Fibroblast of lung (primary cell): ENCODE measurements around the gene TMEM63B. TPM values are rescaled to one million over a fixed set of nuclear protein-coding genes. Genes with fewer than 3 reads are reported as not detected.
A peak's percentile ranks its signal among the peaks of the same experiment; 100 is the strongest.

Source experiments
- DNase-seq, 2 donors: peaks; one replicate each; pipeline versions ENCODE4 v3.0.0 to v3.0.0-alpha.2; 2010; ENCODE audit warnings: low read depth in 2 of 2
- H2AFZ ChIP-seq: 2 replicates; pipeline ENCODE4 v1.5.1; 2012; ENCODE audit warnings: low read length, control low read depth, inconsistent platforms
- H3K27ac ChIP-seq: 2 replicates; pipeline ENCODE4 v1.5.1; 2011; ENCODE audit warnings: low read length, control low read depth; ENCODE audit not compliant: insufficient read depth
- H3K27me3 ChIP-seq: 2 replicates; pipeline ENCODE4 v1.5.1; 2011; ENCODE audit warnings: mild to moderate bottlenecking, low read length; ENCODE audit not compliant: control insufficient read depth, insufficient read depth
- H3K36me3 ChIP-seq: 2 replicates; pipeline ENCODE4 v1.5.1; 2011; ENCODE audit warnings: low read length; ENCODE audit not compliant: control insufficient read depth, insufficient read depth
- H3K4me1 ChIP-seq: 2 replicates; pipeline ENCODE4 v1.5.1; 2011; ENCODE audit warnings: low read length; ENCODE audit not compliant: control insufficient read depth, insufficient read depth; ENCODE audit errors: extremely low read depth
- H3K4me2 ChIP-seq: 2 replicates; pipeline ENCODE4 v1.5.1; 2011; ENCODE audit warnings: low read length, control low read depth; ENCODE audit not compliant: insufficient read depth; ENCODE audit errors: extremely low read depth
- H3K4me3 ChIP-seq, 4 experiments: fragments of 200-600 bp in 1 of 4; sonication (generic) in 1 of 4; replicated peaks in 1 of 4; 2 replicates each; pipeline ENCODE4 v1.5.1; 2011 to 2016; ENCODE audit warnings: low read length in 4 of 4, low read depth in 3 of 4, mild to moderate bottlenecking in 3 of 4, control low read depth in 2 of 4, inconsistent platforms in 1 of 4, mixed read lengths in 1 of 4; ENCODE audit not compliant: insufficient read depth in 1 of 4; ENCODE audit errors: control extremely low read depth in 1 of 4
- H3K79me2 ChIP-seq: 2 replicates; pipeline ENCODE4 v1.5.1; 2012; ENCODE audit warnings: mild to moderate bottlenecking, low read length, inconsistent platforms; ENCODE audit not compliant: control insufficient read depth, insufficient read depth
- H3K9ac ChIP-seq: 2 replicates; pipeline ENCODE4 v1.5.1; 2011; ENCODE audit warnings: mild to moderate bottlenecking, low read length, control low read depth; ENCODE audit not compliant: insufficient read depth
- H3K9me3 ChIP-seq: 2 replicates; pipeline ENCODE4 v1.5.1; 2012; ENCODE audit warnings: low read depth, low read length; ENCODE audit not compliant: control insufficient read depth, insufficient read depth
- H4K20me1 ChIP-seq: 2 replicates; pipeline ENCODE4 v1.5.1; 2011; ENCODE audit warnings: low read length; ENCODE audit not compliant: control insufficient read depth, insufficient read depth; ENCODE audit errors: extremely low read depth
- EZH2 ChIP-seq: IDR thresholded peaks from 2 replicates; pipeline ENCODE4 v1.5.1; 2012; ENCODE audit warnings: low read length, control low read depth, mild to moderate bottlenecking; ENCODE audit errors: missing control alignments
- polyA plus RNA-seq, 2 donors: library from polyadenylated mRNA; depleted of rRNA in 1 of 2; stranded (reverse) in 1 of 2; unstranded in 1 of 2; fragments of >200 nt; gene quantifications; 2 replicates each; pipeline ENCODE4 v1.2.1, GENCODE V29; 2011 to 2012; ENCODE audit warnings: missing spikeins in 1 of 2
- total RNA-seq: library from RNA; depleted of rRNA; stranded (reverse); fragments of >200 nt; gene quantifications from 2 replicates; pipeline ENCODE4 v1.2.1, GENCODE V29; 2014
- TF ChIP-seq, protein P1 (sequence below), 2 donors: IDR thresholded peaks in 1 of 2; conservative IDR thresholded peaks in 1 of 2; 1 replicate in 1 of 2; 2 replicates in 1 of 2; pipeline ENCODE4 v1.5.1; 2011 to 2012; ENCODE audit warnings: low read length in 2 of 2, control low read depth in 1 of 2, inconsistent platforms in 1 of 2, low read depth in 1 of 2, mild to moderate bottlenecking in 1 of 2

TMEM63B gene
- total and polyA plus RNA-seq, 2 donors (not counting 1 experiment from before 2014, with no cell fraction given), result 32.2 to 42.1 TPM

DNA sequence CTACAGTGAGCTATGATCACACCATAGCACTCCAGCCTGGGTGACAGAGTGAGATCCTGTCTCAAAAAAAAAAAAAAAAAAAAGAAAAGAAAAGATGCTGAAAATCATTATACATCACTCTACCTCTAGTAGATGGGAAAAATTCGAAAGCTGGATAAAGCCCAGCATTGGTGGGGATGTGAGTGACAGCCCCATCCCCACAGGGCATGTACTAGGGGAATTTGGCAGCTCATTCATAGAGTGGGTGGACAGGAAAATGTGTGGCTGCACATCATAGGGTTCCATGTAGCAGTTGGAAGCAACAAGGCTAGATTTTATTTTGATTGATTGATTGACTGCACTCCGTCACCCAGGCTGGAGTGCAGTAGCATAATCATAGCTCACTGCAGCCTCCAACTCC, 42.1 kb upstream of the TMEM63B start:
- H3K9ac ChIP-seq, result no peak overlapping the region
- no peak overlapping the region for H3K4me3 ChIP-seq
- no peaks in the 10 kb centered on the region for H3K4me1 ChIP-seq
- no peak overlapping the region for H3K4me2 ChIP-seq
- H3K36me3 ChIP-seq, result no peaks in the 10 kb centered on the region
- no peaks in the 10 kb centered on the region for H3K79me2 ChIP-seq
- H3K27me3 ChIP-seq, result no peaks in the 10 kb centered on the region
- DNase-seq, result no peak
- no peak overlapping the region for H2AFZ ChIP-seq
- H4K20me1 ChIP-seq, result no peaks in the 10 kb centered on the region
- H3K27ac ChIP-seq, result no peak overlapping the region
- no peaks in the 10 kb centered on the region for H3K9me3 ChIP-seq
- TF ChIP-seq, protein P1, sequence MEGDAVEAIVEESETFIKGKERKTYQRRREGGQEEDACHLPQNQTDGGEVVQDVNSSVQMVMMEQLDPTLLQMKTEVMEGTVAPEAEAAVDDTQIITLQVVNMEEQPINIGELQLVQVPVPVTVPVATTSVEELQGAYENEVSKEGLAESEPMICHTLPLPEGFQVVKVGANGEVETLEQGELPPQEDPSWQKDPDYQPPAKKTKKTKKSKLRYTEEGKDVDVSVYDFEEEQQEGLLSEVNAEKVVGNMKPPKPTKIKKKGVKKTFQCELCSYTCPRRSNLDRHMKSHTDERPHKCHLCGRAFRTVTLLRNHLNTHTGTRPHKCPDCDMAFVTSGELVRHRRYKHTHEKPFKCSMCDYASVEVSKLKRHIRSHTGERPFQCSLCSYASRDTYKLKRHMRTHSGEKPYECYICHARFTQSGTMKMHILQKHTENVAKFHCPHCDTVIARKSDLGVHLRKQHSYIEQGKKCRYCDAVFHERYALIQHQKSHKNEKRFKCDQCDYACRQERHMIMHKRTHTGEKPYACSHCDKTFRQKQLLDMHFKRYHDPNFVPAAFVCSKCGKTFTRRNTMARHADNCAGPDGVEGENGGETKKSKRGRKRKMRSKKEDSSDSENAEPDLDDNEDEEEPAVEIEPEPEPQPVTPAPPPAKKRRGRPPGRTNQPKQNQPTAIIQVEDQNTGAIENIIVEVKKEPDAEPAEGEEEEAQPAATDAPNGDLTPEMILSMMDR (conservative IDR thresholded peaks at IDR 0.05 in 1 of 2, IDR thresholded peaks at IDR 0.05 in 1 of 2; ENCODE audit: low read depth in 1 of 2, low read length in 2 of 2), result no peak
- no peak for TF ChIP-seq EZH2

DNA sequence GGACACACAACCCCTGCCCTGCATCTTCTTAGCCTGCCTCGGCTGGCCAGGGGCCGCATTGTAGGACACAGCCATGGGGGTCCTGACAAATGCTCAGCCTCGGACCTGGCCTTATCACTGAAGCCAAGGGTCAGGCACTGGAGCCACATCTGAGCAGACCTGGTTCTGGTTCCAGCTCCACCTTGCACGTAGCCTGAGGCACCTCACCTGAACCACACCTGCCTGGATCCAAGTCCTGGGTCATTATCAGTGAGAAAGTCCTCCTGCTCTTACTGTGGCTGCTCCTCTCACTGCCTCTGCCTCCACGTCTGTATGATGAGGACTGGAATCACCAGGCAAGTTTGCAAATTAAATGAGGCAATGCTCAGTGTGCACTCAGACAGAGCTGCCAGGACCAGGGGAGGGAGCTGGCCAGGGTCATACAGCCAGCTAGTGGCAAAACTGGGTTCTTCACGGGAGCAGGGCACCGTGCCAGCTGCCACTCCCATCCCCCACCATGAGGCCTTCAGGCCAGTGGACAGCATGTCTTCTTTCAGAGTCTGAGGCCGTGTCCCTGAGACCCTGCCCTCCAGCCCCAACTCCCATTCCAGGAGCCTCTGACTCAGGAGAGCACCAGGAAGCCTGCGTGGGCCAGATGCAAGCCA, 40.3 kb upstream of the TMEM63B start:
- H3K79me2 ChIP-seq, result no peaks in the 10 kb centered on the region
- no peak overlapping the region for H2AFZ ChIP-seq
- H3K4me3 ChIP-seq, result no peak overlapping the region
- H3K9me3 ChIP-seq, result no peaks in the 10 kb centered on the region
- no peaks in the 10 kb centered on the region for H3K4me1 ChIP-seq
- H3K36me3 ChIP-seq, result no peaks in the 10 kb centered on the region
- TF ChIP-seq, protein P1 (conservative IDR thresholded peaks at IDR 0.05 in 1 of 2, IDR thresholded peaks at IDR 0.05 in 1 of 2; ENCODE audit: low read depth in 1 of 2, low read length in 2 of 2), result no peak
- no peak for TF ChIP-seq EZH2
- H3K9ac ChIP-seq, result no peak overlapping the region
- H3K4me2 ChIP-seq, result no peak overlapping the region
- no peak overlapping the region for H3K27ac ChIP-seq
- DNase-seq, result peak in 1 of 2 donors; percentile 31
- no peaks in the 10 kb centered on the region for H3K27me3 ChIP-seq
- no peaks in the 10 kb centered on the region for H4K20me1 ChIP-seq

DNA sequence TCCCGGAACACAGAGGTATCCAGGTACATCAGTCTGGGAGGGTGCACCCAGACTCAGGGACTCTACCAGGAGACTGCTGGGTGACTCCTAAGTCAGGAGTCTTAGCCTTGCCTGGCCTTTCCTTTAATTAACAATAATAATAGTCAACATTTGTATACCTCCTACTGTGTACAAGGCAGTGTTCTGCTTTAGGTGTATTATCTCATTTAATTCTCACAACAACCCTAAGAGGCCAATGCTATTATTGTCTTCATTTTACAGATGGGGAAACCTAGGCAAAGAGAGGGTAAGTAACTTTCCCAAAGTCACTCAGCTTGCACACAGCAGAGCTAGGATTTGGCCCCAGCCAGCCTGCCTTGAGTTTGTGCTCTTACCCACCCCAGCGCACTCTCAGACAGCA, 39.7 kb upstream of the TMEM63B start:
- Histone ChIP-seq H3K27ac (no peak overlapping the region), H3K9ac (no peak overlapping the region), H3K27me3 (no peaks in the 10 kb centered on the region), H3K4me3 (no peak overlapping the region), H3K79me2 (no peaks in the 10 kb centered on the region), H2AFZ (no peak overlapping the region), H3K9me3 (no peaks in the 10 kb centered on the region), H3K4me1 (no peaks in the 10 kb centered on the region), H3K36me3 (no peaks in the 10 kb centered on the region), H4K20me1 (no peaks in the 10 kb centered on the region), H3K4me2 (no peak overlapping the region)
- no peak for DNase-seq
- no peak for TF ChIP-seq EZH2
- TF ChIP-seq, protein P1 (conservative IDR thresholded peaks at IDR 0.05 in 1 of 2, IDR thresholded peaks at IDR 0.05 in 1 of 2; ENCODE audit: low read depth in 1 of 2, low read length in 2 of 2), result no peak
